ENCODE measurements around the gene NGF. TPM values are rescaled to one million over a fixed set of nuclear protein-coding genes. Genes with fewer than 3 reads are reported as not detected.

NGF gene
- total RNA-seq, 1 donor from 2014 or later: 4.1 TPM

GRCh38 chr1:115237023-115237422, 101.0 kb downstream of the NGF start:
- no peak for DNase-seq

Other genes starting within 250 kb of the NGF start
- gene TSPAN2, start 248.7 kb downstream of the NGF start, total RNA-seq: 4.6 TPM